HCEC 1CT (cell line): ENCODE data around the gene SYNC.
"Not testable (repeated sequence)": the region's sequence is repeated elsewhere in the genome, so short reads cannot be mapped to it uniquely, and the experiment has no call there.

Experiments used
- DNase-seq: peaks from one replicate; pipeline ENCODE4 v3.0.0-alpha.2; 2017

The SYNC gene

GRCh38 chr1:32724678-32725614 lies 22.4 kb upstream of the SYNC start:
- DNase-seq: peak; percentile 96

DNA sequence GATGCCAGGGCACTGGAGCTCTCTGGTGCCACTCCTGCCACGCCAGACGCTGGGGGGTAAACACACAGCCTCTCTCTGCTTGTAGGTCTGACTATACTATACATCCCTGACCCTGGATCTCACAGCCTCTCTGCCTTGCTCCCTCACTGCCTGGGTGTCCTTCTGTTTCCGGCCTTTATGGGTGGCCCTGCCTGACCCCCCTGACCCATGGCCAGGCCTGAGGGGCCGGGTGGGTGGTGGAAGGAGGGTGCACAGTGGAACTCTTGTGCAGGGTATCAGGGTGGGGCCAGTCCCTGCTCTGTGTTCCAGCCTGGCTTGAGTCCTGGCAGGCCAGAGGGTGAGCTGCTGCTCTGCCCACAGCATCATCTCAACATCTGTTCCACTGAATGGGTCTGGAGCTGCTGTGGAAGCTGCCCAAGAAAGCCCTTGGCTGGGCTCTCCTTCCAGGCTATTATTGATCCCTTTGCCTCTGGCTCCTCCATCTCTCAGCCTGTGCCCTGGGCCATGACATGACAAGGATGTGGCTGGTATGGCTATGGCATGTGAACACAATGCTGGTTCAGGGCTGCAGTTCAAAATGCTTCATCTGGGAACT lies 17.2 kb upstream of the SYNC start:
- DNase-seq: no peak

GRCh38 chr1:32718527-32718926 lies 16.0 kb upstream of the SYNC start:
- DNase-seq: no peak

- no peak for DNase-seq
Observed at GRCh38 chr1:32718036-32718435, 15.5 kb upstream of the SYNC start.

DNA sequence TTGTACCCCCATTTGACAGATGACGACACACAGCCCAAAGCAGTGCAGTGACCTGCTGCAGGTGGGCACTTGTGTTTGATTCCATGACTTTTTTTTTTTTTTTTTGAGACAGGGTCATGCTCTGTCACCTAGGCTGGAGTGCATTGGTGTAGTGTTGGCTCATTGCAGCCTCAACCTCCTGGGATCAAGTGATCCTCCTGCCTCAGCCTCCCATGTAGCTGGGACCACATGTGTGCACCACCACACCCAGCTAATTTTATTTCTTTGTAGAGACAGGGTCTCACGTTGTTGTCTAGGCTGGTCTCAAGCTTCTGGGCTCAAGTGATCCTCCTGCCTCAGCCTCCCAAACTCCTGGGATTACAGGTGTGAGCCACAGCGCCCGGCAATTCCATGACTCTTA lies 14.9 kb upstream of the SYNC start:
- DNase-seq: no peak

GRCh38 chr1:32716312-32717148 lies 14.0 kb upstream of the SYNC start:
- DNase-seq: no peak

DNA sequence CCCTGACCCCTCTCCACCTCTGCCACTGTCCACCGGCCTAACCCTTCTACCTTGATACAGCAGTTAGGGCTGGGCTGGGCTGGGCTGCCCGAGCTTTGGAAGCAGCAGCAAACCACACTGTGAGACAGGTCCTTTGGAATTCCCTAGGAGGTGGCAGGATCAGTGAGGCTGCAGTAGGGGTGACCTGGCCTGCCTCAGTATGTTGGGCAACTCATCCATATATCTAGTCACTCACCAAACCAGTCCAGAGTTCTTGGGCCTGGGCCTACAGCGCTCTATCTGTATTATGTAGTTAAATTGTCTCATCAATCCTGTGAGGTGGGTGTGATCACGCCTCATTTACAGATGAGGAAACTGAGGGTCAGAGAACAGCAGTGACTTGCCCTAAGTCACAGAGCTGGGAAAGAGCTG lies 13.3 kb upstream of the SYNC start:
- no peak for DNase-seq

DNA sequence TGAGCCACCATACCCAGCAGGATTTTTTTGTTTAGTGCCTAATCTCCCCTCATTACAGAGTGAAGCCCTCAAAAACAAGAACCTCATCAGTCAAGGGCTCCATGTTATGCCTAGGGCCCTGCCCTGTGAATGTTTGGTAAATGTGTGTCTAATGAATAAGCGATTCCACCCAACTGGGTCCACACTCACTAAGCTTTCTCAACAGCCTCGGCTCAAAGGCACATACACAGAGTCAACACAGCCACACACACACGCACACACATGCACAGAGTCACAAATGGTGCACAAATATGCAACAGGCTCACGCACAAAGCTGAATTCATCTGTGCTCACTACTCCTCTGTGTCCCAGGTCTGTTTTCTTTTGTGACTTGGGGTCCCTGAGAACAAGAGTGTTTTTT lies 11.7 kb upstream of the SYNC start:
- no peak for DNase-seq

DNA sequence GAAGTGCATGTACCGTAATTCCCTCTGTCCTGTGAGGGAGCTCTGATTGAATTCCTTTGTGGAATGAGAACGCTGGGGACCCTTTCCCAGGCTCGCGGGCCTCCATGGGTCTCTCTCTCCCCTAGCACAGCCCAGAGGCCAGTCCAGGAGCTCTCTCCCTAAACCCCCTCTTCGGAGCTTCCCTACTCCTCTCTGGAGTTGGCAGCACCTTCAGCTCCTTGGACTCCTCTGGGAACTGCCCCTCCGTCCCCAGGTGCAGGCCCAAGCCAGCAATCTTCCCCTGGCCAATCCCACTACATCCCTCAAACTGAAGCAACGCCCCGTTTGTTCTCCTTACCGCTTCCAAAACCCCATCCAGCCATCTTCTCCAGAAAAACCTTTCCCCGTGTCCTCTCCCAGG lies 10.5 kb upstream of the SYNC start:
- no peak for DNase-seq

GRCh38 chr1:32711221-32711620 lies 8.7 kb upstream of the SYNC start:
- not testable (repeated sequence) for DNase-seq

DNA sequence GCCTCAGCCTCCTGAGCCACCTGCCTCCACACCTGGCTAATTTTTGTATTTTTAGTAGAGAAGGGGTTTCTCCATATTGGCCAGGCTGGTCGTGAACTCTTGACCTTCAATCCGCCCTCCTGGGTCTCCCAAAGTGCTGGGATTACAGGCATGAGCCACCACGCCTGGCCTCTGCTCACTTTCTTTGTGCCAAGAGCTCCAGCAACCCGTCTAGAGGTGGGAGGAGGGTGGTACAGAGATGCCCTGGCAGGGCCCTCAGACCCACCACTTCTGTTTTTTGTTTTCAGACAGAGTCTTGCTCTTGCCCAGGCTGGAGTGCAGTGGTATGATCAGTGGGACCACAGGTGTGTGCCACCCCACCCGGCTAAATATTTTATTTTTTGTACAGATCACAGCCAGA lies 6.9 kb upstream of the SYNC start:
- no peak for DNase-seq

DNA sequence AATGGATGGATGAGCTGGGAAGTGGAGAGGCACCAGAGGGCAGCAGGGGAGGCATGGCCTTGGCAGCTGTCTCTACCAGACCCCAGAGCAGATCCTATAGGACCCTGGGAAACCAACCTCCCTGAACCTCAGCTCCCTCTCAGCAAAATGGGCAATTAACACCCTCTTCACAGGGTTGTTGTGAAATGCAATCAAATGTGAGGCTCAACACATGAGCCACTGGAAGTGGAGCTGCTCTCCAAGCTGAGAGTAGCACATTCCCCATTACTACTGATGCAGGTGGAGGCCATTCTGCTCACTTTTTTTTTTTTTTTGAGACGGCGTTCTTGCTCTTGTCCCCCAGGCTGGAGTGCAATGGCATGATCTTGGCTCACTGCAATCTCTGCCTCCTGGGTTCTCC lies 6.5 kb upstream of the SYNC start:
- DNase-seq: no peak

DNA sequence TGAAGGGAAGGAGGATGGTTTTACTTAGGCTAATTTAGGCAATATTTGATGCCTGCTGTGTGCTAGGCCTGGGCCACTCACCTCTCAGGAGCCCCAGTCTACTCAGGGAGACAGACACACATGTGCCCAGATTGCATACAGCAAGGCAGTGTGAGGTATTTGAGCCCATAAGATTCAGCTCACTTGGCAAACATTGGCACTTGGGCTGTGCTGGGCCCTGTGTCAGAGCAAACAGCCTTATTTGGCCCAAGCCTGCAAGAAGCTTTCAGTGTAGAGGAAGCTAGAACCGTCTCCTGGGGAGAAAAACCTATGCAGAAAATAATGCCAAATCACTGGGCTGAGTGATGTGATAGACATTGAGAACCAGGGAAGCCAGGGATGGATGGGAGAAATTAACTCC lies 3.9 kb upstream of the SYNC start:
- DNase-seq: no peak

DNA sequence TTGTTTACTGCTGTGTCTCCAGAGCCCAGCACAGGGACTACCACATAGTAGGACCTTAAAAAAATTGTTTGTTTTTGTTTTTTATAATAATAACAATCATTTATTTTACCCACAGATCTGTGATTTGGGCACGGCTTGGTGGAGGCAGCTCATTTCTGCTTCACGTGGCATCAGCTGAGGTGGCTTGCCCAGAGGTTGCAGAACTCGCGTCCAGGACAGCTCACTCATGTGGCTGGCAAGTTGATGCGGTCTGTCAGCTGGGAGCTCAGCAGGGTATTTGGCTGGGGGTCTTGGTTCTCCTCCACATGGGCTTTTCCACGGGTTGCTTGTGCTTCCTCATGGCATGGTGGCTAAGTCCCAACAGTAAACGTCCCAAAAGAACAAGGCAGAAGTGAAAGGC lies 2.9 kb upstream of the SYNC start:
- no peak for DNase-seq

DNA sequence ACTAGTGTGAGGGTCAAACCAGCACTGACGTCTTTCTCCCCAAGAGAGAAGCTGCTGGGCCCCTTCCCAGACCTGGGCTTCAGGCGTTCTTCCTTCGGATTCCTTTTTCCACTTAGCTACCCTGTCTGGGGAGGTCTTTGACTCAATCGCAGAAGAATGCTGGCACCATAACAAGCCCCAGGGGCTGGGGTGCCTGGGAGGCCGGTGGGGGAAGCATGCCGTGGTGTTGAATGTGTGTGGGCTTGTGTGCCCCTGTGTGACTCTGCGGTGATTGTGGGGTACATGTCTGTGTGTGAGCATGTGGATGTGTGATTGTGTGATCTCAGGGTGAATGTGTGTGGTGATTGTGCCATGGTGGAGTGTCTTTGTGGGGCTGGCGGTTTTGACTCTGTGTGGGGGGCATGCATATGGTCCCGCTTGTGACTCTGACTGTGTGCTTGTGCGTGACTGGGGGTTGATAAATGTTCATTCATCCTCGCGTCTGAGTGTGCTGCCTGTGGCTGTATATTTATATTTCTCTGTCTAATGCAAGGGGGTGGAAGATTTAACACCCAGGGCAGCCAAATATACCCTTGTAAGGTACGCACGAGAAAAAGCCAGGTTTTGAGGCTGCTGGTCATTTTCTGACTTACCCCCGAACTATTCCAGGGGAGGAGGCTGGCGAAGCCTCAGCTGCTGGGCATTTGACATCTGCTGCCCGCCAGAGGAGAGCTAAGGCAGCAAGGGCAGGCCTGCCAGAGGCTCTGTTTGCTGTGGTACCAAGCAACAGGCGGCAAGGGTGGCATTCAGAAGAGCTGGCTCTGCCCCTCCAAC lies 1.1 kb upstream of the SYNC start:
- DNase-seq: peak; percentile 89

DNA sequence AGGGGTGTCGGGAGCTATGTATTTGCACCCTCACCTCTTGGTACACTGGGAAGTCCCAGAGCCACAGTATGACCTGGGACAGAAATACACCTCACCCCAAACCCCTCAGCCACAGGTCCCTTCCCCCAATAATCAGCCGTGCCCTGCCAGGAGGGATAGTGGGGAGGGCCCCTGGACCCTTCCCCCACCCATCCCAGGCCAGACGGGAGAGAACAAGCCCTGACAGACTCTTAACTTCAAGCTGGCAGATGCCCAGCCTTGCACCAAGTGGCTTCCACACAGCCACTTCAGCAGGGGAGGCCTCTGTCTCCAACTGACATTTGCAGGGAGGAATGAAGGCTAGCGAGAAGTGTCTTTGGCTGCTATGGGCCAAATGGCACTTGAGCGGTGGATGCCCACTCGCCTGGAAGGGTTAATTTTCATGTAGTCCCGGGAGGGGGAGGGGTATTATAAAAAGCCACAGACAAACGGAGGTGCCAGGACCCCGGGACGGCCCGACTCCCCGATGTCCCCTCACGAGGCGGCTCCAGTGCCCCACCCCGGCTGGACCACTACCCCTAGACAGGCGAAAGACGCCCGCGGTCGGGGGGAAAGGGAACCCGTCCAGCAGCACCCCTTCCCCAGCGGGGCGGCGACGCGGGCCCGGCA lies 495 bp downstream of the SYNC start:
- peak; percentile 20 for DNase-seq

DNA sequence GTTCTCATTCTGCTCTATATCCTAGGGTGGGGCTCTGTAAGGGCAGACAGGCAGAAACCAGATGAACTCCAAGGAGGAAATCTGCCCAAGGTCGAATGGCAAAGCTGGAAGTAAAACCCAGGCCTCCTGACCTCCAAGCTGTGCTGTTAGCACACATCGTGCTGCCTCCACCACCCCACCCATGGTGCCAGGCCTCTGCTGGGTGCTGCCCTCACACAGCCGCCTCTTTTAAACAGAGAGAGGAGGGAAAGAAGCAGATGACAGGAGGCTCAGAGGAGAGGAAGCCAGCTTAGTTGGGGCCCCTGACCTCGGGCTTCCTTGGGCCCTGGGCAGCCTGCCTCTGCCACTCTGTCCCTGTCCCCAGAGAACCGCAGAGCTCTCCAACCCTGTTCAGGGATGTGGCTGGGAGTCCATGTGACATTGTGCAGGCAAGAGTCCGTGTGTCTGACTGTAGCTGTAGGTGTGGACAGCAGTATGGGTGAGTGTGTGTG lies 1.1 kb downstream of the SYNC start:
- peak; percentile 8 for DNase-seq

- not testable (repeated sequence) for DNase-seq
Observed at GRCh38 chr1:32696996-32697395, 5.6 kb downstream of the SYNC start.

DNA sequence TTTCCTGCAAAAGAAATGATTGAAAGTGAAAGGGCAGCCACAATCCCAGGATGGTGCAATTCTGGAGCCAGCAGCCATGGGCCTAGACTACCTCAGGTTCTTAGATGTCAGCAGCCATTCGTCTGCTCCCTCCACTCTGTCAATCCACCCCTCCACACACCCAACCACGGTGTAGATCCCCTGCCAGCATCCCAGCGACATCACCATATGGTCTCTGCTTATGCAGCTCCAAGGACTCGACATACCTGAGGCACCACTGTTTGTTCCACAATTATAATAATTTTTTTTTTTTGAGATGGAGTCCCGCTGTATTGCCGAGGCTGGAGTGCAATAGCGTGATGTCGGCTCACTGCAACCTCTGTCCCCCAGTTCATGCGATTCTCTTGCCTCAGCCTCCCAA lies 6.5 kb downstream of the SYNC start:
- DNase-seq: no peak

- peak; percentile 73 for DNase-seq
Observed at GRCh38 chr1:32695098-32695904, 7.3 kb downstream of the SYNC start.
